HG03139 (cell line): ENCODE results near the gene SIGLEC14.
"Not testable (repeated sequence)": the region's sequence is repeated elsewhere in the genome, so short reads cannot be mapped to it uniquely, and the experiment has no call there.

Experiments
- ATAC-seq: cut with Tn5 transposase; IDR thresholded peaks from one replicate; pipeline ENCODE4 v1.9.1; 2021; ENCODE audit not compliant: unreplicated experiment

The SIGLEC14 gene, protein sequence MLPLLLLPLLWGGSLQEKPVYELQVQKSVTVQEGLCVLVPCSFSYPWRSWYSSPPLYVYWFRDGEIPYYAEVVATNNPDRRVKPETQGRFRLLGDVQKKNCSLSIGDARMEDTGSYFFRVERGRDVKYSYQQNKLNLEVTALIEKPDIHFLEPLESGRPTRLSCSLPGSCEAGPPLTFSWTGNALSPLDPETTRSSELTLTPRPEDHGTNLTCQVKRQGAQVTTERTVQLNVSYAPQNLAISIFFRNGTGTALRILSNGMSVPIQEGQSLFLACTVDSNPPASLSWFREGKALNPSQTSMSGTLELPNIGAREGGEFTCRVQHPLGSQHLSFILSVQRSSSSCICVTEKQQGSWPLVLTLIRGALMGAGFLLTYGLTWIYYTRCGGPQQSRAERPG

DNA sequence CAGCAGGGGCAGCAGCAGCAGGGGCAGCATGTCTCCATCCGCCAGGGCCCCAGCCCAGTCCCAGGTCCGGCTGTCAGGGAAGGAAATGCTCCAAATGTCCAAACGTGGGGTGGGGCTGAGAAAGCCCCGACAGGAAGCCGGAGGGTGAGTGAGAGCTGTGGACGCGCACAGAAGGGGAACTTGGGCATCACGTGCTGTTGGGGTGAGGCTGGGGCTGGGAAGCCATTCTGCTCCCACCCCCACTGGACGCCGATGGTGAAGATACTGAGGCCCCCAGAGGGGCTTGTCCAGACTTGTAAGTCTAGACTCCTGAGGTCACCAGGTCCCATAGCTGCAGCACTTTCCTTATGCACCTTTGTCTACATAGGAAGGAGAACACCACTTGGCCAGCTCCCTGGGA lies at the start of gene SIGLEC14:
Gene SIGLEC14 (minus strand): TSS at position 96 of the 400 bp plus-strand sequence. CDS start 66 bp downstream, at position 30.
- not testable (repeated sequence) for ATAC-seq

DNA sequence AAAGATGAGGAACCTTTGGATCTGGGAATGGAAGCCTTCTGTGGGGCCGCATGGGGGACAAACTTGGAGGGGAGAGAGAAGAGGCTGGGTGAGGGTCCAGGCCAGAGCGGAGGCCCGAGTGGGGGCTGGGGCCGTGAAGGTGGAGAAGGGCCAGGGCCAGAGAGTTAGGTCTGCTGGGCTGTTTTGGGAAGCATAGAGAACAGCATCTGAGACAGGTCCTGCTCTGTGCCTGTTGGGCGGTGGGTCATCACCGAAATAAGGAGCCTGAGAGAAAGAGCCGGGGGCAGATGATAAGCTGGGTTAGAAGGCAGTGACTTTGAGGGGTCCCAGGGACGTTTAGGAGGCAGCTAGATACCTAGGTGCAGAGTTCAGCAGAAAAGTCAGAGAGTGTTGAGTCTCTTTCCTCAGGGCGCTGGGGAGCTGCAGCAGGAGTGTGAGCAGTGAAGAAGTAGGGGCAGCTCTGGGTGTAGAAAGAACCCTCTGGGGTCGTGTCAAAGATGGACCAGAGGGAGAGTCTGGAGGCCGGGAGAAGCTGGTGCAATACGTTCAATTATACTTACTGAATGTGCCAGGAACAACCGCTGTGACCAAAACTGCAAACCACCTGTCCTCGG lies 49.2 kb upstream of the SIGLEC14 start:
- no peak for ATAC-seq

DNA sequence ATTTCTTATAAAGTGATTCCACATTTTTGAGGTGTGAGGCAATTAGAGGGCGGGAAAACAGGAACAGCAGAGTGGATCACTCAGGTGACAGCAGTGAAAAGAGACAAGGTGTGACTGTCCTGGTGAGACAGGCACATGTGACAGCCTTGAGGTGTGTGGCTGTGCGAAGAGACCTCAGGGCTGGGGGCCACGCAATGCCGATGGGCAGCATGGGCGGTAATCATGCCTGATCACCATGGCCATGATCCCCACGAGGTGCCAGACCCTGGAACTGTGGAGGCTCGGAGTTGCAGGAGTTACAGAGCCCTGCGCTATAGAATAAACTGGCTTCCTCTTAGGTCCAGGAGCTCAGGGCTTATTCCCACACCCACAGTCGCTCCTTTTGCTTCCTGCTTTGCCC lies 48.5 kb upstream of the SIGLEC14 start:
- no peak for ATAC-seq

- ATAC-seq: no peak
Measured at GRCh38 chr19:51694318-51695085, 47.9 kb upstream of the SIGLEC14 start.

DNA sequence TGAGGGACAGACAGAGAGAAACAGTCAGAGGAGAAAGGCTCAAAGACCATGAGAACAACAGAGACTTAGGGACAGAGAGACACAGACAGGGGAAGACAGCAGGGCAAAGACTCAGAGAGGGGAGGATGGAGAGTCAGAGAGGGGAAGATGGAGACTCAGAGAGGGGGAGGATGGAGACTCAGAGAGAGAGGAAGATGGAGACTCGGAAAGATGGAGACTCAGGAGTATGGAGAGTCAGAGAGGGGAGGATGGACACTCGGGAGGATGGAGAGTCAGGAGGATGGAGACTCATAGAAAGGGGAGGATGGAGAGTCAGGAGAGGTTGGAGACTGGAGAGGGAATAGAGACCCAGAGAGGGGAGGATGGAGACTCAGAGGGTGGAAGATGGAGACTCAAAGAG lies 47.2 kb upstream of the SIGLEC14 start:
- no peak for ATAC-seq

DNA sequence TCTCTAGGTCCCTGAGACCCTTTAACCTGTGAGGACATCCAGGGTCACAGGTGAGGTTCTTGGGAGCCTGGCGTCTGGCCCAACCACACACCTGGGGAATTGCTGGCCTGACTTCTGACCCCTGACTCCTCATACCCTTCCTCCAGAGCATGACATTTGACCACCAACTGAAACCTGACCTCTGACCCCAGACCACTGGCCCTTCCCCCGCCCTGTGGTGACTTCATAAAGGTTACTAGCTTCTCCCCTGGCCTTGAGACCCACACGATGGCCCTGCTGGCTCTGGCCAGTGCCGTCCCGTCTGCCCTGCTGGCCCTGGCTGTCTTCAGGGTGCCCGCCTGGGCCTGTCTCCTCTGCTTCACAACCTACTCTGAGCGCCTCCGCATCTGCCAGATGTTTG lies 46.6 kb upstream of the SIGLEC14 start, which contains the start of gene SPACA6:
Gene SPACA6 (plus strand): TSS at position 71 of the 400 bp plus-strand sequence. CDS start 197 bp downstream, at position 268.
- no peak for ATAC-seq

GRCh38 chr19:51692468-51692867 lies 45.8 kb upstream of the SIGLEC14 start:
- no peak for ATAC-seq

GRCh38 chr19:51691584-51692428 lies 45.2 kb upstream of the SIGLEC14 start:
- ATAC-seq: no peak

- no peak for ATAC-seq
Measured at GRCh38 chr19:51691074-51691583, 44.5 kb upstream of the SIGLEC14 start.

DNA sequence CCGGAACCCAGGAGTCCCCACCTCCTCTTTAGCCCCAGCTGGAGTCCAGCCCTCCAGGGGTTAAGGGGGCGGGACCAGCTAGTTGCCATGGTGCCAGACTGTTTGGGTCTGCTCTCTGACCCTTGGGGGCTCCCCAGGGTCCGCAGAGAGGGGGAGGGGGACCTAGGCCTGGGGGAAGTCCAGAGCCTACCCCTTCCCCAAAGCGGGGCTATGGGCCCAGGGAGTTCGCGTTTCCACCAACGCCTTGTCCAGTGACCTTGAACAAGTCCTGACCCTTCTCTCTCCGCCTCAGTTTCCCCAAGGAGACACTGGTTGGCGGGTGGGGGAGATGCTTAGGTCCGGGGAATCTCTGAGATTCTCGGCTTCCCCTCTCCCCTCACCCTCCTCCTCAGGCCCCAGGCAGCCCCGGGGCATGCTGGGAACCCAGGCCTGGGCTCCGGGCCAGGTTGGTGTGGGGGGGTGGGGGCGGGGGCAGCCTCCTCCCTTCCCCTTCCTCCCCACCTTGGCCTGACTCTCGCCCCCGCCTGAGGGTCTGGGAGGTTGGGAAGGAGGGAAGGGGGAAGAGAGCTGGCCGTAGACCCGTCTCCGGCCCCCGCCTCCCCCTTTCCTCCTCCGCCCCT lies 43.9 kb upstream of the SIGLEC14 start:
- no peak for ATAC-seq

DNA sequence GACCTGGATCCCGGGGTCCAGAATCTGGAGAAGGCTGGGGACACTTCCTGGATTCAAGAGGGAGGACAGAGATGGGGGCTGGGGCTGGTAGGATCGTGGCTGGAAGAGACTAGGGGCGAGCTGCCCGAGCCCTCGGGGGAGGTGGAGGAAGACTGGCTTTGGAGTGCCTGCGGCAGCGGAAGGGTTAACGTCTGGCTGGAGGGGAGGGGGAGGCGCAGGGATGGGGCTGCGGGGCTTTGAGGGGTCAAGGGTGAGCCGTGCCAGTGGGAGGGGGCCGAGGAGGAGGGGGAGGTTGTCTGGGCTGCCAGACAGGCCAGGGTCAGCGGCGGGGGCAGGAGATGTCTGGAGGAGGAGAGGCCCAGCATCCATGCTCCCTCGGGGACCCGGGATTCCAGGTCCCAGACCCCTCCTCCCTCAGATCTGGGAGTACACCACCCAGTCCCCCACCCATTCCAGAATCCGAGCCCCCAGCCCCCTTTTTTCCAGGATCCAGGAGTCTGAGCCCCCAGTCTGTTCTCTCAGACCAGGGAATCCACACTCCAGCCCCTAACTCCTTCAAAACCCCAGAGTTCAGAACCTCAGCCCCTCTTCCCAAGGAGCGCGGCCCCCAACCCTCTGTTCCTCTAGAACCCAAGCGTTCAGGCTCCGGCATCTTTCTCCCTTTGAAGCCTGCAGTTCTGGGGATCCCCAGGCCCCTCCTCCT lies 43.3 kb upstream of the SIGLEC14 start:
- no peak for ATAC-seq

DNA sequence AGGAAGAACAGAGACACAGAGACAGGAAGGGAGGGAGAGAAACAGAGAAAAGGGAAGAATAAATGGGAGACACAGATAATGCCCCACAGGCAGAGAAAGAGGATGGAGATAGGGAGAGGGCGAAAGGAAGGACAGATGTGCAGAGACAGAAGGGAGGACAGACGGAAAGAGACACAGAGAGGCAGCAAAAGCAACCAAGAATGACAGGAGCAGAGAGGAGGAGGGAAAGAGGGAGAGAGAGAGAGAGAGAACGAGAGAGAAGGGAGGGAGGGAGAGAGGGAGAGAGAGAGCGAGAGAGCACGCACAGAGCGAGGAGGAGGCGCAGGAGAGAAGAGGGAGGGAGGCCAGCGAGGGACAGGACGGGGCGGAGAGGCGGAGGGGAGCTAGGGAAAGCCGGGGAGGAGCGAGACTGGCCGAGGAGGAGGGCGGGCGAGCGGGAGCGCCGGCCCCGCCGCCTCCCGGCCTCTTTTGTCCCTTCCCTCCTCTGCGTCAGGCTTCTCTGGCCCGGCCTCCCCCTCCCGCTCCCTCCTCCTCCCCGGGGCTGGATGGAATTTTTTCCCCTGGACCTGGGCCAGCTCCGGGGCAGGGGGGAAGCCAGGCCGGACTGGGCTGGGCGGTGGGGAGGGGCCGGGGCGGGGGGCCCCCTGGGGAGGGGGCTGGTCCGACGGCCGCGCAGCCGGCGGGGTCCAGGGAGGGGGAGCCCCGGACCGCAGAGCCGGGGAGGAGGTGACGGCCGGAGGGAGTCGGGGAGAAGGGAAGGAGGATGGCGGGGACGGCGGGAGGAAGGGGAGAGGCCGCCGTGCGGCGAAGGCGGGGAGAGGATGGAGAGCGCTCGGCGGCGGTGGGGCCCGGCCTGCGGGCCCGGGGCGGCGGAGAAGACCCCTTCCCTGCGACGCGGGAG lies 42.3 kb upstream of the SIGLEC14 start:
- ATAC-seq: no peak

- no peak for ATAC-seq
Measured at GRCh38 chr19:51687791-51688670, 41.4 kb upstream of the SIGLEC14 start.

DNA sequence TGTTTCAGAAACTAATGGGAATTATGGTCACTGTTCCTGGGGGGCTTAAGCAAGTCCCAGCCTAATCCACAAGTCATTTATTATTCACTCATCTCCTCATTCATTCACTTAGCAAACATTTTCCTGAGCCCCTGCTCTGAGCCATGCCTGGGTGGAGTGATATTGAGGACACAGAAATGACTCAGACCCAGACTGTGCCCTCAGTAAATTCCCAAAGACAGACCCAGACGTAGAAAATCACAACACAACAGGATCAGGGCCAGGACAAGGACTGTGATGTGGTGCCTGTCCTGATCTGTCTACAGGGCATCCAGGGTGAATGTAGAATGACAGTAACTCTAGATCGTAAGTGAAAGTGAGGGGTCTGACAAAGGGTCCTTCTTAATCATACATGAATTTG lies 39.5 kb upstream of the SIGLEC14 start:
- no peak for ATAC-seq

GRCh38 chr19:51681286-51681941 lies 34.8 kb upstream of the SIGLEC14 start:
- ATAC-seq: no peak

DNA sequence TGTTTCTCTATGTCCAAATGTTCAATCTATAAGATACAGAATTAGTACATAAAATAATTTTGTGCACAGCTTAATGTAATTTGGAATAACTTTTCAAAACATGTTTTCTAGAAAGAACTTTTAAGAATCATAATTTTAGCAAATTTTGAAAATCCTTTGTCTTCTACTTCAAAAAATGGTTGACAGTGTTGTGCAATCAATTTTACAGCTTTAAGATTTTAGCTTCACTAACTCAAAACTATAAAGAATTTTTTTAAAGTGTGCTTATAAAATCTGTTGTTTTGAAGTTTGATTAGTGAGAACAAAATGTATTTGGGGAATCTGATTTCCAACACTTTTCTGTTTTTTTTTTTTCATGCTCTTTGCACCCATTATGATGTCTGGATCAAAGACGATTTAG lies 33.8 kb upstream of the SIGLEC14 start:
- no peak for ATAC-seq

DNA sequence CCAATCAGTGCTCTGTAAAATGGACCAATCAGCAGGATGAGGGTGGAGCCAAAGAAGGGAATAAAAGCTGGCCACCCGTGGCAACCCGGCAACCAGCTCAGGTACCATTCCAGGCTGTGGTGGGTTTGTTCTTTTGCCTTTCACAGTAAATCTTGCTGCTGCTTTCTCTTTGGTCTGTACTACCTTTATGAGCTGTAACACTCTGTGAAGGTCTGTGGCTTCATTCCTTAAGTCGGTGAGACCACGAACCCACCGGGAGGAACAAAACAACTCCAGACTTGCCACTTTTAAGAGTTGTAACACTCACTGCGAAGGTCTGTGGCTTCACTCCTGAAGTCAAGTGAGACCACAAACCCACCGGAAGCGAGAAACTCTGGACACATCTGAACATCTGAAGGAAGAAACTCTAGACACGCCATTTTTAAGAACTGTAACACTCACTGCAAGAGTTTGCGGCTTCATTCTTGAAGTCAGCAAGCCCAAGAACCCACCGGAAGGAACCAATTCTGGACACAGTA lies 30.0 kb upstream of the SIGLEC14 start:
- ATAC-seq: no peak
